Measurements from ENCODE around the gene PRR19.
"Not testable (repeated sequence)": the region's sequence is repeated elsewhere in the genome, so short reads cannot be mapped to it uniquely, and the experiment has no call there.

PRR19 gene

GRCh38 chr19:42301646-42302203 is at the start of gene PRR19:
TSS of gene PRR19 (plus strand) at chr19:42302132. CDS start at chr19:42309585, 7,453 bp downstream.
- Mint-ChIP-seq H3K9me3 (no peaks in the 10 kb centered on the region), H3K4me3 (peak within 1 kb of the TSS; percentile 87), H3K27me3 (no peaks in the 10 kb centered on the region), H3K27ac (peak within 1 kb of the TSS; percentile 76), H3K4me1 (ENCODE audit: low read depth) (peaks cover 25% of the 10 kb centered on the region), H3K36me3 (ENCODE audit: low read depth) (peaks cover 3% of the 10 kb centered on the region)

- H3K4me1 Mint-ChIP-seq (ENCODE audit: low read depth): peaks cover 26% of the 10 kb centered on the region
- peak overlapping the region; percentile 96 for H3K27ac Mint-ChIP-seq
- H3K27me3 Mint-ChIP-seq: peaks cover 3% of the 10 kb centered on the region
- peaks cover 23% of the 10 kb centered on the region for H3K36me3 Mint-ChIP-seq (ENCODE audit: low read depth)
- no peaks in the 10 kb centered on the region for H3K9me3 Mint-ChIP-seq
- peak overlapping the region; percentile 93 for H3K4me3 Mint-ChIP-seq
These were observed 49.3 kb upstream of the PRR19 start for GRCh38 chr19:42252365-42253244.

GRCh38 chr19:42253245-42254088 is 48.5 kb upstream of the PRR19 start:
- peaks cover 23% of the 10 kb centered on the region for H3K36me3 Mint-ChIP-seq (ENCODE audit: low read depth)
- peaks cover 26% of the 10 kb centered on the region for H3K4me1 Mint-ChIP-seq (ENCODE audit: low read depth)

GRCh38 chr19:42254089-42254849 is 47.7 kb upstream of the PRR19 start:
- peaks cover 3% of the 10 kb centered on the region for H3K27me3 Mint-ChIP-seq
- H3K4me1 Mint-ChIP-seq (ENCODE audit: low read depth): peaks cover 26% of the 10 kb centered on the region
- H3K27ac Mint-ChIP-seq: peak overlapping the region; percentile 68
- no peaks in the 10 kb centered on the region for H3K9me3 Mint-ChIP-seq
- H3K4me3 Mint-ChIP-seq: peak overlapping the region; percentile 74
- peaks cover 19% of the 10 kb centered on the region for H3K36me3 Mint-ChIP-seq (ENCODE audit: low read depth)

More at GRCh38 chr19:42253245-42254088, 48.5 kb upstream of the PRR19 start:
- Mint-ChIP-seq H3K27me3 (peaks cover 3% of the 10 kb centered on the region), H3K27ac (peak overlapping the region; percentile 96), H3K9me3 (no peaks in the 10 kb centered on the region), H3K4me3 (peak overlapping the region; percentile 93)

- Mint-ChIP-seq H3K4me3 (peak within 1 kb of the TSS; percentile 74), H3K4me1 (ENCODE audit: low read depth) (peaks cover 22% of the 10 kb centered on the region), H3K27ac (peak within 1 kb of the TSS; percentile 68), H3K27me3 (peaks cover 3% of the 10 kb centered on the region), H3K36me3 (ENCODE audit: low read depth) (peaks cover 10% of the 10 kb centered on the region), H3K9me3 (no peaks in the 10 kb centered on the region)
These were observed 46.8 kb upstream of the PRR19 start, which contains the start of gene ERF for GRCh38 chr19:42254850-42255765. TSS of gene ERF (minus strand) at chr19:42255128. CDS start at chr19:42254999, 129 bp downstream.

GRCh38 chr19:42255766-42256745 is 45.9 kb upstream of the PRR19 start:
- Mint-ChIP-seq H3K4me1 (ENCODE audit: low read depth) (peaks cover 22% of the 10 kb centered on the region), H3K36me3 (ENCODE audit: low read depth) (peaks cover 7% of the 10 kb centered on the region), H3K27ac (no peak overlapping the region), H3K27me3 (peaks cover 3% of the 10 kb centered on the region), H3K4me3 (peak overlapping the region; percentile 59), H3K9me3 (no peaks in the 10 kb centered on the region)

GRCh38 chr19:42257842-42258241 is 44.1 kb upstream of the PRR19 start:
- H3K27ac Mint-ChIP-seq; H3K36me3 Mint-ChIP-seq (ENCODE audit: low read depth); H3K4me3 Mint-ChIP-seq; H3K9me3 Mint-ChIP-seq; H3K27me3 Mint-ChIP-seq: not testable (repeated sequence)
- peaks cover 14% of the 10 kb centered on the region for H3K4me1 Mint-ChIP-seq (ENCODE audit: low read depth)

- no peak overlapping the region for H3K27ac Mint-ChIP-seq
- peaks cover 6% of the 10 kb centered on the region for H3K4me1 Mint-ChIP-seq (ENCODE audit: low read depth)
These were observed 40.2 kb upstream of the PRR19 start for GRCh38 chr19:42261763-42262162.

GRCh38 chr19:42266105-42266504 is 35.8 kb upstream of the PRR19 start:
- not testable (repeated sequence) for H3K4me3 Mint-ChIP-seq; H3K27me3 Mint-ChIP-seq; H3K36me3 Mint-ChIP-seq (ENCODE audit: low read depth); H3K9me3 Mint-ChIP-seq; H3K27ac Mint-ChIP-seq
- peaks cover 24% of the 10 kb centered on the region for H3K4me1 Mint-ChIP-seq (ENCODE audit: low read depth)

More at GRCh38 chr19:42261763-42262162, 40.2 kb upstream of the PRR19 start:
- H3K9me3 Mint-ChIP-seq: no peaks in the 10 kb centered on the region
- H3K36me3 Mint-ChIP-seq (ENCODE audit: low read depth): no peaks in the 10 kb centered on the region
- H3K27me3 Mint-ChIP-seq: no peaks in the 10 kb centered on the region
- H3K4me3 Mint-ChIP-seq: no peak overlapping the region

GRCh38 chr19:42266928-42267603 is 34.9 kb upstream of the PRR19 start:
- not testable (repeated sequence) for H3K27ac Mint-ChIP-seq

GRCh38 chr19:42267644-42268141 is 34.2 kb upstream of the PRR19 start:
- H3K4me1 Mint-ChIP-seq (ENCODE audit: low read depth): peaks cover 24% of the 10 kb centered on the region
- H3K27me3 Mint-ChIP-seq: no peaks in the 10 kb centered on the region
- peaks cover 5% of the 10 kb centered on the region for H3K36me3 Mint-ChIP-seq (ENCODE audit: low read depth)
- no peaks in the 10 kb centered on the region for H3K9me3 Mint-ChIP-seq
- H3K27ac Mint-ChIP-seq: no peak overlapping the region
- no peak overlapping the region for H3K4me3 Mint-ChIP-seq

More at GRCh38 chr19:42266928-42267603, 34.9 kb upstream of the PRR19 start:
- H3K9me3 Mint-ChIP-seq; H3K27me3 Mint-ChIP-seq; H3K4me3 Mint-ChIP-seq; H3K36me3 Mint-ChIP-seq (ENCODE audit: low read depth): not testable (repeated sequence)
- H3K4me1 Mint-ChIP-seq (ENCODE audit: low read depth): peaks cover 26% of the 10 kb centered on the region

GRCh38 chr19:42268142-42268703 is 33.7 kb upstream of the PRR19 start:
- Mint-ChIP-seq H3K36me3 (ENCODE audit: low read depth) (peaks cover 5% of the 10 kb centered on the region), H3K27me3 (no peaks in the 10 kb centered on the region), H3K4me3 (no peak overlapping the region), H3K27ac (no peak overlapping the region), H3K4me1 (ENCODE audit: low read depth) (peaks cover 24% of the 10 kb centered on the region), H3K9me3 (no peaks in the 10 kb centered on the region)
